SK-N-SH (cell line): Measurements from ENCODE around the gene MALRD1. TPM values are rescaled to one million over a fixed set of nuclear protein-coding genes. Genes with fewer than 3 reads are reported as not detected.

Experiments used
- CTCF ChIA-PET: fragments of 300-600, 350-600 bp; formaldehyde crosslinking; extraction: SDS; loops from one replicate; lab custom pipeline; 2021; lab: Yijun Ruan, JAX
- POLR2A ChIA-PET: fragments of 350-600 bp; sonication (Branson Sonifier 250); formaldehyde crosslinking; extraction: SDS; loops from one replicate; lab custom pipeline; 2020; ENCODE audit warnings: antibody characterized with exemption, inconsistent platforms; lab: Yijun Ruan, JAX
- DNase-seq: peaks from one replicate; pipeline ENCODE4 v3.0.0; 2012
- H2AFZ ChIP-seq: fragments of 200-600 bp; sonication (generic); 2 replicates; pipeline ENCODE4 v1.8.1; 2016; ENCODE audit warnings: antibody characterized with exemption, mild to moderate bottlenecking, low read depth
- H3F3A ChIP-seq: fragments of 200-600 bp; sonication (generic); replicated peaks from 2 replicates; pipeline ENCODE3; 2016; ENCODE audit warnings: antibody characterized with exemption, mild to moderate bottlenecking; ENCODE audit not compliant: insufficient read depth
- H3K27ac ChIP-seq, 2 experiments: fragments of 200-500 bp in 1 of 2; fragments of 200-600 bp in 1 of 2; sonication (Bioruptor generic) in 1 of 2; sonication (generic), shearing (Covaris generic) in 1 of 2; 2 replicates each; pipeline versions ENCODE4 v1.5.1 to v1.6.1; 2014 to 2016; ENCODE audit warnings: low read depth in 2 of 2, inconsistent platforms in 1 of 2, low read length in 1 of 2, mild to moderate bottlenecking in 1 of 2, mixed read lengths in 1 of 2
- H3K27me3 ChIP-seq: fragments of 200-600 bp; sonication (generic), shearing (Covaris generic); 2 replicates; pipeline ENCODE4 v1.6.1; 2016; ENCODE audit warnings: mixed run types; ENCODE audit not compliant: insufficient read depth
- H3K36me3 ChIP-seq, 2 experiments: fragments of 200-500 bp in 1 of 2; fragments of 200-600 bp in 1 of 2; sonication (Bioruptor generic) in 1 of 2; sonication (generic) in 1 of 2; replicated peaks in 1 of 2; 2 replicates each; pipeline versions ENCODE3 to v1.5.1; 2014 to 2016; ENCODE audit warnings: low read length in 1 of 2, mild to moderate bottlenecking in 1 of 2; ENCODE audit not compliant: insufficient read depth in 2 of 2, control insufficient read depth in 1 of 2
- H3K4me1 ChIP-seq, 2 experiments: fragments of 200-500 bp in 1 of 2; fragments of 200-600 bp in 1 of 2; sonication (Bioruptor generic) in 1 of 2; sonication (generic), shearing (Covaris generic) in 1 of 2; 2 replicates each; pipeline versions ENCODE4 v1.5.1 to v1.6.1; 2014 to 2016; ENCODE audit warnings: low read depth in 1 of 2, low read length in 1 of 2, mixed run types in 1 of 2; ENCODE audit not compliant: insufficient read depth in 2 of 2, control insufficient read depth in 1 of 2
- H3K4me2 ChIP-seq: fragments of 200-600 bp; sonication (generic), shearing (Covaris generic); 2 replicates; pipeline ENCODE4 v1.6.1; 2017; ENCODE audit warnings: mixed run types
- H3K4me3 ChIP-seq, 2 experiments: fragments of 200-500 bp in 1 of 2; fragments of 200-600 bp in 1 of 2; sonication (Bioruptor generic) in 1 of 2; sonication (generic), shearing (Covaris generic) in 1 of 2; 2 replicates each; pipeline versions ENCODE4 v1.5.1 to v1.8.1; 2014 to 2016; ENCODE audit warnings: low read depth in 2 of 2, inconsistent platforms in 1 of 2, low read length in 1 of 2, mild to moderate bottlenecking in 1 of 2, mixed read lengths in 1 of 2, moderate library complexity in 1 of 2
- H3K79me2 ChIP-seq: fragments of 200-600 bp; sonication (generic); 2 replicates; pipeline ENCODE4 v1.8.1; 2017; ENCODE audit warnings: mild to moderate bottlenecking; ENCODE audit not compliant: insufficient read depth
- H3K9ac ChIP-seq: fragments of 200-600 bp; sonication (generic); 2 replicates; pipeline ENCODE4 v1.6.1; 2017; ENCODE audit warnings: mixed run types
- H3K9me2 ChIP-seq: fragments of 200-600 bp; sonication (generic); 2 replicates; pipeline ENCODE4 v1.6.1; 2017; ENCODE audit warnings: mixed run types
- H3K9me3 ChIP-seq: fragments of 200-600 bp; sonication (generic); 2 replicates; pipeline ENCODE4 v1.6.1; 2017; ENCODE audit warnings: mixed run types, mild to moderate bottlenecking, moderate library complexity
- H4K20me1 ChIP-seq: fragments of 200-600 bp; sonication (generic); 2 replicates; pipeline ENCODE4 v1.6.1; 2017; ENCODE audit warnings: mild to moderate bottlenecking, mixed run types; ENCODE audit not compliant: insufficient read depth
- CHD2 ChIP-seq: fragments of 150-350 bp; IDR thresholded peaks from 2 replicates; pipeline ENCODE4 v1.6.1; 2018; ENCODE audit warnings: low read length; ENCODE audit not compliant: partially characterized antibody
- ELF1 ChIP-seq: IDR thresholded peaks from 2 replicates; pipeline ENCODE4 v1.4.0; 2012
- EZH2phosphoT487 ChIP-seq: fragments of 200-600 bp; sonication (generic); IDR thresholded peaks from 2 replicates; pipeline ENCODE4 v1.6.1; 2017; ENCODE audit warnings: low read depth, mixed run types, mild to moderate bottlenecking, antibody characterized with exemption, moderate library complexity, borderline replicate concordance
- FOSL2 ChIP-seq: IDR thresholded peaks from 2 replicates; pipeline ENCODE4 v1.4.0; 2012; ENCODE audit warnings: low read depth, mild to moderate bottlenecking, moderate library complexity, borderline replicate concordance
- FOXJ3 ChIP-seq: sonication (generic); formaldehyde crosslinking; IDR thresholded peaks from 2 replicates; pipeline ENCODE4 v1.5.1; 2020; ENCODE audit warnings: mild to moderate bottlenecking, missing genetic modification reagents
- GATA2 ChIP-seq: sonication (generic); formaldehyde crosslinking; IDR thresholded peaks from 2 replicates; pipeline ENCODE4 v1.5.0; 2020; ENCODE audit warnings: mild to moderate bottlenecking, missing genetic modification reagents
- JUND ChIP-seq: IDR thresholded peaks from 2 replicates; pipeline ENCODE4 v1.4.0; 2012
- NRF1 ChIP-seq: IDR thresholded peaks from 2 replicates; pipeline ENCODE4 v1.6.1; 2012; ENCODE audit warnings: low read depth, mild to moderate bottlenecking, low read length
- RXRA ChIP-seq: IDR thresholded peaks from 2 replicates; pipeline ENCODE4 v1.4.0; 2012; ENCODE audit warnings: low read depth, mild to moderate bottlenecking, borderline replicate concordance
- SIN3A ChIP-seq: IDR thresholded peaks from 2 replicates; pipeline ENCODE4 v1.6.1; 2012; ENCODE audit warnings: low read depth, mild to moderate bottlenecking, low read length, moderate library complexity, borderline replicate concordance
- SMC3 ChIP-seq: IDR thresholded peaks from 2 replicates; pipeline ENCODE4 v1.6.1; 2012; ENCODE audit warnings: low read depth, low read length, improper control_type of control experiment
- YY1 ChIP-seq: IDR thresholded peaks from 2 replicates; pipeline ENCODE4 v1.4.0; 2012; ENCODE audit warnings: low read depth, mild to moderate bottlenecking
- WGBS: methylation state at CpG from one replicate; pipeline ENCODE4 v1.1.6; 2017; ENCODE audit warnings: low lambda C conversion rate; 5-methylcytosine and 5-hydroxymethylcytosine counted together
- polyA plus RNA-seq, 3 experiments: library from polyadenylated mRNA; depleted of rRNA; stranded (reverse); fragments of >200 nt; gene quantifications; 2 replicates each; pipeline ENCODE4 v1.2.3, GENCODE V29; 2012
- TF ChIP-seq, protein P1 (sequence below): fragments of 150-350 bp; IDR thresholded peaks from 2 replicates; pipeline ENCODE4 v1.6.1; 2016; ENCODE audit warnings: mild to moderate bottlenecking, low read depth, low read length
- TF ChIP-seq, protein P2 (sequence below): fragments of 200-600 bp; sonication (generic); IDR thresholded peaks from 2 replicates; pipeline ENCODE4 v1.6.1; 2017; ENCODE audit warnings: antibody characterized with exemption, mild to moderate bottlenecking, moderate library complexity

Gene MALRD1
- polyA plus RNA-seq, 1 of the 3 experiments (the other 2 are of a cell fraction): not detected

DNA sequence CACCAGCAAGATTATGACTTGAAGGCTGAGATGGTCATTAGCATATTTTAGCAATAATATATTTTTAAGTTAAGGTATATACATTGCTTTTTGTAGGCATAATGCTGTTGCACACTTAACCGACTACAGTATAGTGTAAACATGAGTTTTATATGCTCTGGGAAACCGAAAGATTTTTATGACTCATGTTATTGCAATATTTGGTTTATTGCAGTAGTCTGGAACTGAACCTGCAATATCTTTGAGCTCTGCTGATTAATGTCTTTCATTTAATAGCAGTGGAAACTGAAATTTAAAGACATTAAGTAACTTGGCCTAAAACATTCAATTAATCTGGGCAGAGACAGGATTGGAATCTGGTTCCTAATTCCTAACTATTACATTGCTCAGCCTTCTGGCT is 500.9 kb downstream of the MALRD1 start:
- CTCF ChIA-PET: interaction anchor here (1.0 kb wide), 1 partner anchor 13 kb away, joined by 3 read pairs; no protein-coding TSS in a partner anchor
- H3K9ac ChIP-seq: no peak overlapping the region

GRCh38 chr10:19556666-19557065 is 508.1 kb downstream of the MALRD1 start:
- no peaks in the 10 kb centered on the region for H3K36me3 ChIP-seq
- no peak for DNase-seq
- H3K9ac ChIP-seq: no peak overlapping the region
- no peaks in the 10 kb centered on the region for H3F3A ChIP-seq
- no peaks in the 10 kb centered on the region for H3K4me1 ChIP-seq
- no peaks in the 10 kb centered on the region; the same call in 1 of the 2 replicates for H3K9me3 ChIP-seq
- H3K4me3 ChIP-seq: no peak overlapping the region
- no peak overlapping the region for H2AFZ ChIP-seq
- 31% methylated on average over 2 of the region's 2 CpGs for whole genome bisulfite sequencing
- no peak overlapping the region for H3K4me2 ChIP-seq
- no peak overlapping the region for H3K27ac ChIP-seq
- H3K27me3 ChIP-seq: no peaks in the 10 kb centered on the region
- H3K79me2 ChIP-seq: no peaks in the 10 kb centered on the region
- TF ChIP-seq ELF1: no peak
- no peak for TF ChIP-seq SMC3
- no peak for TF ChIP-seq FOXJ3 (CRISPR knock-in tag)
- TF ChIP-seq NRF1: no peak
- no peak for TF ChIP-seq EZH2phosphoT487
- no peak for TF ChIP-seq JUND
- TF ChIP-seq, protein P1, sequence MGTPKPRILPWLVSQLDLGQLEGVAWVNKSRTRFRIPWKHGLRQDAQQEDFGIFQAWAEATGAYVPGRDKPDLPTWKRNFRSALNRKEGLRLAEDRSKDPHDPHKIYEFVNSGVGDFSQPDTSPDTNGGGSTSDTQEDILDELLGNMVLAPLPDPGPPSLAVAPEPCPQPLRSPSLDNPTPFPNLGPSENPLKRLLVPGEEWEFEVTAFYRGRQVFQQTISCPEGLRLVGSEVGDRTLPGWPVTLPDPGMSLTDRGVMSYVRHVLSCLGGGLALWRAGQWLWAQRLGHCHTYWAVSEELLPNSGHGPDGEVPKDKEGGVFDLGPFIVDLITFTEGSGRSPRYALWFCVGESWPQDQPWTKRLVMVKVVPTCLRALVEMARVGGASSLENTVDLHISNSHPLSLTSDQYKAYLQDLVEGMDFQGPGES: no peak
- TF ChIP-seq RXRA: no peak
- TF ChIP-seq SIN3A: no peak
- no peaks in the 10 kb centered on the region for H4K20me1 ChIP-seq
- CTCF ChIA-PET: no interaction called here
- POLR2A ChIA-PET: no interaction called here
- H3K9me2 ChIP-seq: no peaks in the 10 kb centered on the region

More for the DNA sequence above, 500.9 kb downstream of the MALRD1 start:
- H3K79me2 ChIP-seq: no peaks in the 10 kb centered on the region
- no peaks in the 10 kb centered on the region for H4K20me1 ChIP-seq
- H3K9me2 ChIP-seq: no peaks in the 10 kb centered on the region
- H3K4me1 ChIP-seq: no peaks in the 10 kb centered on the region
- DNase-seq: no peak
- H3K36me3 ChIP-seq: no peaks in the 10 kb centered on the region
- no peak overlapping the region for H3K4me3 ChIP-seq
- no peaks in the 10 kb centered on the region; the same call in 1 of the 2 replicates for H3K9me3 ChIP-seq
- H2AFZ ChIP-seq: no peak overlapping the region
- no peaks in the 10 kb centered on the region for H3F3A ChIP-seq
- H3K4me2 ChIP-seq: no peak overlapping the region
- no peak for TF ChIP-seq GATA2 (CRISPR knock-in tag)
- no peak for TF ChIP-seq FOSL2
- TF ChIP-seq, protein P2, sequence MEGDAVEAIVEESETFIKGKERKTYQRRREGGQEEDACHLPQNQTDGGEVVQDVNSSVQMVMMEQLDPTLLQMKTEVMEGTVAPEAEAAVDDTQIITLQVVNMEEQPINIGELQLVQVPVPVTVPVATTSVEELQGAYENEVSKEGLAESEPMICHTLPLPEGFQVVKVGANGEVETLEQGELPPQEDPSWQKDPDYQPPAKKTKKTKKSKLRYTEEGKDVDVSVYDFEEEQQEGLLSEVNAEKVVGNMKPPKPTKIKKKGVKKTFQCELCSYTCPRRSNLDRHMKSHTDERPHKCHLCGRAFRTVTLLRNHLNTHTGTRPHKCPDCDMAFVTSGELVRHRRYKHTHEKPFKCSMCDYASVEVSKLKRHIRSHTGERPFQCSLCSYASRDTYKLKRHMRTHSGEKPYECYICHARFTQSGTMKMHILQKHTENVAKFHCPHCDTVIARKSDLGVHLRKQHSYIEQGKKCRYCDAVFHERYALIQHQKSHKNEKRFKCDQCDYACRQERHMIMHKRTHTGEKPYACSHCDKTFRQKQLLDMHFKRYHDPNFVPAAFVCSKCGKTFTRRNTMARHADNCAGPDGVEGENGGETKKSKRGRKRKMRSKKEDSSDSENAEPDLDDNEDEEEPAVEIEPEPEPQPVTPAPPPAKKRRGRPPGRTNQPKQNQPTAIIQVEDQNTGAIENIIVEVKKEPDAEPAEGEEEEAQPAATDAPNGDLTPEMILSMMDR: no peak
- no peak for TF ChIP-seq CHD2
- no peak for TF ChIP-seq YY1
- no peak for TF ChIP-seq JUND
- H3K27ac ChIP-seq: no peak overlapping the region
- 47% methylated on average over 2 of the region's 2 CpGs for WGBS
- POLR2A ChIA-PET: no interaction called here
- no peaks in the 10 kb centered on the region for H3K27me3 ChIP-seq
